Stimulated activated CD4-positive, alpha-beta T cell treated with anti-CD3 and anti-CD28 coated beads, Interleukin-2, amount 100 ng/mL, for 24 hours (primary cell): Measurements from ENCODE around the gene RAB33B.
"Not testable (repeated sequence)": the region's sequence is repeated elsewhere in the genome, so short reads cannot be mapped to it uniquely, and the experiment has no call there.

Experiments
- DNase-seq, 2 donors: peaks; one replicate each; pipeline ENCODE4 v3.0.0-alpha.2; 2020

Gene RAB33B

GRCh38 chr4:139454111-139455045 is at the start of gene RAB33B:
Gene RAB33B, plus strand, starts transcription at chr4:139454121. Its CDS starts 75 bp downstream, at chr4:139454196.
- no peak for DNase-seq

- DNase-seq: no peak
These were observed 43.6 kb upstream of the RAB33B start for GRCh38 chr4:139410312-139410711.

GRCh38 chr4:139414671-139415210 is 39.2 kb upstream of the RAB33B start:
- not testable (repeated sequence) for DNase-seq

- no peak for DNase-seq
These were observed 37.7 kb upstream of the RAB33B start for GRCh38 chr4:139416073-139416673.

- DNase-seq: no peak
These were observed 34.5 kb upstream of the RAB33B start for GRCh38 chr4:139419388-139419914.

- DNase-seq: no peak
These were observed 33.3 kb upstream of the RAB33B start for GRCh38 chr4:139420652-139421051.

- no peak for DNase-seq
These were observed 17.8 kb upstream of the RAB33B start for GRCh38 chr4:139436122-139436521.

- DNase-seq: no peak
These were observed 15.8 kb upstream of the RAB33B start for GRCh38 chr4:139438141-139438540.

GRCh38 chr4:139441029-139441428 is 12.9 kb upstream of the RAB33B start:
- DNase-seq: no peak

GRCh38 chr4:139443661-139444060 is 10.3 kb upstream of the RAB33B start:
- DNase-seq: no peak

- DNase-seq: not testable (repeated sequence)
These were observed 9.0 kb upstream of the RAB33B start for GRCh38 chr4:139444881-139445280.

- not testable (repeated sequence) for DNase-seq
These were observed 6.8 kb upstream of the RAB33B start for GRCh38 chr4:139447078-139447477.

- no peak for DNase-seq
These were observed 3.3 kb upstream of the RAB33B start for GRCh38 chr4:139450586-139450985.

- DNase-seq: no peak
These were observed 1.9 kb upstream of the RAB33B start for GRCh38 chr4:139451997-139452396.

GRCh38 chr4:139453041-139453370 is 915 bp upstream of the RAB33B start:
- DNase-seq: peak; percentile 64 to 68

GRCh38 chr4:139453371-139454110 is 380 bp upstream of the RAB33B start:
- peak; percentile 96 for DNase-seq

GRCh38 chr4:139455126-139455538 is 1.2 kb downstream of the RAB33B start:
- no peak for DNase-seq

GRCh38 chr4:139457318-139457717 is 3.4 kb downstream of the RAB33B start:
- no peak for DNase-seq

GRCh38 chr4:139458543-139458942 is 4.6 kb downstream of the RAB33B start:
- no peak for DNase-seq

- DNase-seq: no peak
These were observed 5.1 kb downstream of the RAB33B start for GRCh38 chr4:139458999-139459398.

- no peak for DNase-seq
These were observed 6.6 kb downstream of the RAB33B start for GRCh38 chr4:139460565-139460964.

GRCh38 chr4:139461022-139461628 is 7.2 kb downstream of the RAB33B start:
- no peak for DNase-seq

- not testable (repeated sequence) for DNase-seq
These were observed 10.6 kb downstream of the RAB33B start for GRCh38 chr4:139464512-139464911.
